ENCODE results near the gene FSD1. TPM values are rescaled to one million over a fixed set of nuclear protein-coding genes. Genes with fewer than 3 reads are reported as not detected.

Gene FSD1
- total RNA-seq, 1 experiment from 2014 or later = not detected

DNA sequence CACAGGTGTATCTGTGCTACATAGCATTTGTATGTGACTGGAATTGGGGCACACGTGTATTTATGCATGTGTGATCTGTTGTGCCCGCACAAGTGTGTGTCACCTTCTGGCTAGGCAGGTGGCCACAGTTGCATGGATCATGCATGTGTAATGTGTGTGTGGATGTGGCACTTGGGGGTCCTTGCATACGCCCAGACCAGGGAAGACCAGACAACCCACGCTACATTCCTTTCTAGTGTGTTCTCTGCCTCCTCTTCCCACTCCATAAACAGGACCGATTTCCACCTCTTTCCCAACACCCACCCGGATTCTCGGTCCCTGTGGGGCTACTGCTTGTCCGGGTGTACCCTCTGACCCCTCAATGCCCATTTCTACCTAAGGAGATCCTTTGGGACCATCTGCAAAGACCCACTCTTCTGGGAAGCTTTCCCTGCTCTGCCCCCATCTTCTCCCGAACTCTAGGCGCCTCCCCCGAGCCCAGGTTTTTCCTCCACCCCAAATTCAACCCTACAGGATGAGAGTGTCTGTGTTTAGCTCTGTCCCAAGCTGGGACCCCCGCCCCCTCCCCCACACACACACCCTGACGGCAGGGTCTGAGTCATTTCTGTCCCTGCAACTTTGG, 21.9 kb downstream of the FSD1 start:
- Histone ChIP-seq H3K36me3 (ENCODE audit: low read depth) (no peaks in the 10 kb centered on the region), H3K4me2 (no peak overlapping the region), H4K20me1 (ENCODE audit: insufficient read depth) (no peaks in the 10 kb centered on the region), H3K9me3 (ENCODE audit: insufficient read depth, low read depth) (no peaks in the 10 kb centered on the region), H3K79me2 (ENCODE audit: low read depth) (no peaks in the 10 kb centered on the region), H2AFZ (no peak overlapping the region), H3K4me1 (replicated peaks; ENCODE audit: insufficient read depth) (no peaks in the 10 kb centered on the region), H3F3A (ENCODE audit: insufficient read depth, low read depth) (no peaks in the 10 kb centered on the region), H3K4me3 (no peak overlapping the region), H3K9me2 (ENCODE audit: insufficient read depth) (no peaks in the 10 kb centered on the region), H3K27ac (no peak overlapping the region), H3K27me3 (ENCODE audit: insufficient read depth, low read depth) (no peaks in the 10 kb centered on the region)
- intact Hi-C loops (cut with micrococcal nuclease; ENCODE audit: unreplicated experiment) = no loop called here
- no peak for DNase-seq
- BruUV-seq (replicated peaks) = no TSS peak
- ChIA-PET CTCF (no interaction called here), POLR2A (ENCODE audit: unreplicated experiment) (no interaction called here)
- TF ChIP-seq EZH2 (IDR thresholded peaks at IDR 0.05; ENCODE audit: low read depth) = no peak
- no peak for TF ChIP-seq CTCF (conservative IDR thresholded peaks at IDR 0.05)

- H3K9me3 ChIP-seq (ENCODE audit: insufficient read depth, low read depth) = no peaks in the 10 kb centered on the region
- H3K27ac ChIP-seq = no peak overlapping the region
- H3K4me1 ChIP-seq (replicated peaks; ENCODE audit: insufficient read depth) = no peaks in the 10 kb centered on the region
- DNase-seq = no peak
- intact Hi-C loops (cut with micrococcal nuclease; ENCODE audit: unreplicated experiment) = no loop called here
- BruUV-seq (replicated peaks) = no TSS peak
- H3K4me3 ChIP-seq = no peak overlapping the region
- no peaks in the 10 kb centered on the region for H4K20me1 ChIP-seq (ENCODE audit: insufficient read depth)
- no peaks in the 10 kb centered on the region for H3K36me3 ChIP-seq (ENCODE audit: low read depth)
- H2AFZ ChIP-seq = no peak overlapping the region
- ChIA-PET CTCF (no interaction called here), POLR2A (ENCODE audit: unreplicated experiment) (no interaction called here)
- no peaks in the 10 kb centered on the region for H3F3A ChIP-seq (ENCODE audit: insufficient read depth, low read depth)
- no peak overlapping the region for H3K4me2 ChIP-seq
- H3K9me2 ChIP-seq (ENCODE audit: insufficient read depth) = no peaks in the 10 kb centered on the region
- TF ChIP-seq CTCF (conservative IDR thresholded peaks at IDR 0.05) (no peak), EZH2 (IDR thresholded peaks at IDR 0.05; ENCODE audit: low read depth) (no peak)
- no peaks in the 10 kb centered on the region for H3K27me3 ChIP-seq (ENCODE audit: insufficient read depth, low read depth)
- H3K79me2 ChIP-seq (ENCODE audit: low read depth) = no peaks in the 10 kb centered on the region
These were observed 22.4 kb downstream of the FSD1 start for GRCh38 chr19:4326837-4327251.

DNA sequence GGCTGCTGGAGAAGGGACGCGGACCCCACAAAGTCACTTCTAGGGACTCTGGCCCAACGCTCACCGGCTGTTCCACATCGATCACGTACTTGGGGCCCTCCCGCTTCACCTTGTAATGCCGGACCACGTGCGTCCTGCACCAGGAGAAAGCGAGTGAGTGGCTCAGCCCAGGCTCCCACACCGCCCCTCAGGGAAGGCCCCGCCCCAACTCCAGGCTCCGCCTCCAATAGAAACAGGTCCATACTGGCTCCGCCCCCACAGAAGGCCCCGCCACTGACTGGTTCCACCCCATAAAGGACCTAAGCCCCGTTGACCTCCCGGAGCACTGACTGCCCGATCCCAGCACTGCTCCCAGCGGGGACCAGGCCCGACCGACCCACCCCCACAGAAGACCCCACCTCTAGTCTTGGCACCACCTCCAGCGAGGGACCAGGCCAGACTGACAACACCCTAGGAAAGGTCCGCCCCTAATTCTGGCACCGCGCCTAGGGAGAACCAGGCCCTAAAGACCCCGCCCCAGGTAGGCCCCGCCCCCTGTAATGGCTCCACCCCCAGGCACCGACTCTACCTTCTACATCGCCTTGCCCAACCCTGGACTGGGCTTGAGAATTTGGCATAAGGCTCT, 23.0 kb downstream of the FSD1 start:
- POLR2A ChIA-PET (ENCODE audit: unreplicated experiment) = no interaction called here
- CTCF ChIA-PET = no interaction called here

More for the DNA sequence above, 23.0 kb downstream of the FSD1 start:
- H3K9me3 ChIP-seq (ENCODE audit: insufficient read depth, low read depth) = no peaks in the 10 kb centered on the region
- H3K27me3 ChIP-seq (ENCODE audit: insufficient read depth, low read depth) = no peaks in the 10 kb centered on the region
- no peaks in the 10 kb centered on the region for H3K9me2 ChIP-seq (ENCODE audit: insufficient read depth)
- DNase-seq = no peak
- H2AFZ ChIP-seq = no peak overlapping the region
- H3F3A ChIP-seq (ENCODE audit: insufficient read depth, low read depth) = no peaks in the 10 kb centered on the region
- no peaks in the 10 kb centered on the region for H3K36me3 ChIP-seq (ENCODE audit: low read depth)
- H3K4me1 ChIP-seq (replicated peaks; ENCODE audit: insufficient read depth) = no peaks in the 10 kb centered on the region
- H3K4me2 ChIP-seq = no peak overlapping the region
- H4K20me1 ChIP-seq (ENCODE audit: insufficient read depth) = no peaks in the 10 kb centered on the region
- H3K4me3 ChIP-seq = no peak overlapping the region
- H3K79me2 ChIP-seq (ENCODE audit: low read depth) = no peaks in the 10 kb centered on the region
- no peak overlapping the region for H3K27ac ChIP-seq
- TF ChIP-seq CTCF (conservative IDR thresholded peaks at IDR 0.05) (no peak), EZH2 (IDR thresholded peaks at IDR 0.05; ENCODE audit: low read depth) (no peak)
- intact Hi-C loops (cut with micrococcal nuclease; ENCODE audit: unreplicated experiment) = no loop called here
- BruUV-seq (replicated peaks) = no TSS peak

Data from PC-9 (cell line).